Fibroblast of upper back skin (primary cell): ENCODE results near the gene ASXL2.

Source experiments
- DNase-seq: peaks from one replicate; pipeline ENCODE4 v3.0.0-alpha.2; 2013

Gene ASXL2

DNA sequence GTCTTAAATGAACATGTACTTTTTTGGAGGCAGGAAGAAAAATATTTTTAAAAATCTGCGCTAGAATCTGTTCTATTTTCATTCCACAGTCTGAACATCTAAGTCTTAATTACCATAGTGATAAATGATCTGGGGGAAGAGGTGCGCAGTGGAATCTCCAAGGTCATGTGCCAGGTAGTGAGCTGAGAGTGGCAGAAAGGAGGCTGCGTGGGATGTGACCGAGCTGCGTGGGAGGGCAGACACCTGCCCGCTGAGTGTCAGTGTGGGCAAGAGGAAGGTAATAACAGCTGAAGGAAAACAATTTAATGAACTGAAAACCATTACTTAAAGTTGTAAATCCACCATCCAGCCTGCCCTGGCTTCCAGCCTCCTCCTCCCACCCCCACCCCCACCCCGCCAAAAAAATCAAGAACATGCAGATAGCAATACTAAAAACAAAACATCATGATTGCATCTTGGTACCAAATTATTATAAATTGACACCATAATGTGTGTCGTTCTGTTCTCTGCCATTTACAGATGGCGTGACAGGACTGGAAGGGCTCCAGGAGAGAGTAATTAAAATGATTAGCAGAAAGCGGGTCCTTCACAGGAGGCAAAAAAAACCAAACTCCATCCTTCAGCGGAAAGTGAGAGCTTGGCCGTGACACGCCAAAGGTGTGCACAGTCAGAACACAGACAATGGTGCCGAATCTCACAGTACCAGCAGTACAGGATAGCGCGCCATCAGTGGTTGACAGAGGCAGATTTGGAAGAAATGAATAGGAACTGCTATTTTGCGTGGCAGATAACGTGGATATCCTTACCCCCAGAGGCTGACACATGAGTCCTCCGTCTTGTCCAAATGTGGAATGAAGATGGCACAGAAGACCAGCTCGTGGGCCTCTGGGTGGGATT lies 193.5 kb downstream of the ASXL2 start:
- no peak for DNase-seq
